ENCODE data around the gene CLDN3. TPM values are rescaled to one million over a fixed set of nuclear protein-coding genes. Genes with fewer than 3 reads are reported as not detected.

CLDN3 gene
- total and polyA plus RNA-seq, 2 of the 4 experiments (the other 2 are of a cell fraction), result 0.12 to 0.18 TPM

DNA sequence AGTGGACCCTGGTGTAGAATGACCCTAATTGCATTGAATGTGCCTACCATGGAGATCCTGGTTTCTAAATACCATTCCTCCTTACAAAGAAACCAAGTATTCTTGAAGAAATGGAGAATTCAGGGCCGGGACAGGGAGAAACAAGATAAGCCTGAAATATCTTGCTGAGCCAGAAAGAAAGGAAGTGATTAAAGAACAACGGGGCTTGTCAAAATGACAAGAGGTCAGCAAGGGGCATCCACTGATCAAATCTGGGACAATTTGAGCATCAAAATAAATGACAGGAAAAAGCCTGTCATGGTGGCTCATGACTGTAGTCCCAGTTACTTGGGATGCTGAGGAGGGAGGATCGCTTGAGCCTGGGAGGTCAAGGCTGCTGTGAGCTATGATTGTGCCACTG, 39.6 kb downstream of the CLDN3 start:
- H2AK5ac ChIP-seq (ENCODE audit: low read depth, low read length), result no peak overlapping the region
- no peak overlapping the region for H3K4me3 ChIP-seq (ENCODE audit: insufficient read depth, low read depth, low read length)
- in situ Hi-C loops (cut with MboI; ENCODE audit: low sequenced_read_pairs), result loop anchor here (5.0 kb wide), 1 partner anchor 123 kb away; no protein-coding TSS in a partner anchor
- H3K36me3 ChIP-seq (ENCODE audit: control insufficient read depth, insufficient read depth, low read length), result no peaks in the 10 kb centered on the region
- H2AFZ ChIP-seq (replicated peaks; ENCODE audit: low read length, poor library complexity), result no peak overlapping the region
- H2BK20ac ChIP-seq (ENCODE audit: low read depth, low read length), result no peak overlapping the region
- no peak for ATAC-seq (ENCODE audit: low read depth)
- intact Hi-C loops (cut with micrococcal nuclease), result no loop called here
- H3K4me1 ChIP-seq (ENCODE audit: control insufficient read depth, insufficient read depth, low read length), result no peaks in the 10 kb centered on the region
- no peaks in the 10 kb centered on the region for H4K20me1 ChIP-seq (ENCODE audit: insufficient read depth, low read length)
- no peak overlapping the region for H3K4ac ChIP-seq (ENCODE audit: low read depth, low read length)
- no peak overlapping the region for H2AK9ac ChIP-seq (replicated peaks; ENCODE audit: low read depth, low read length, poor library complexity)
- no peak overlapping the region for H3K56ac ChIP-seq (ENCODE audit: extremely low read depth, insufficient read depth, low read length)
- H3K9me1 ChIP-seq (ENCODE audit: insufficient read depth, low read length), result no peaks in the 10 kb centered on the region
- no peak overlapping the region for H3K14ac ChIP-seq (replicated peaks; ENCODE audit: low read depth, low read length)
- TF ChIP-seq, protein P1, sequence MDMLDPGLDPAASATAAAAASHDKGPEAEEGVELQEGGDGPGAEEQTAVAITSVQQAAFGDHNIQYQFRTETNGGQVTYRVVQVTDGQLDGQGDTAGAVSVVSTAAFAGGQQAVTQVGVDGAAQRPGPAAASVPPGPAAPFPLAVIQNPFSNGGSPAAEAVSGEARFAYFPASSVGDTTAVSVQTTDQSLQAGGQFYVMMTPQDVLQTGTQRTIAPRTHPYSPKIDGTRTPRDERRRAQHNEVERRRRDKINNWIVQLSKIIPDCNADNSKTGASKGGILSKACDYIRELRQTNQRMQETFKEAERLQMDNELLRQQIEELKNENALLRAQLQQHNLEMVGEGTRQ (IDR thresholded peaks at IDR 0.05; ENCODE audit: low read depth, low read length), result no peak
- no peak for TF ChIP-seq CHD1 (IDR thresholded peaks at IDR 0.05; ENCODE audit: low read depth, low read length)
- TF ChIP-seq, protein P2, sequence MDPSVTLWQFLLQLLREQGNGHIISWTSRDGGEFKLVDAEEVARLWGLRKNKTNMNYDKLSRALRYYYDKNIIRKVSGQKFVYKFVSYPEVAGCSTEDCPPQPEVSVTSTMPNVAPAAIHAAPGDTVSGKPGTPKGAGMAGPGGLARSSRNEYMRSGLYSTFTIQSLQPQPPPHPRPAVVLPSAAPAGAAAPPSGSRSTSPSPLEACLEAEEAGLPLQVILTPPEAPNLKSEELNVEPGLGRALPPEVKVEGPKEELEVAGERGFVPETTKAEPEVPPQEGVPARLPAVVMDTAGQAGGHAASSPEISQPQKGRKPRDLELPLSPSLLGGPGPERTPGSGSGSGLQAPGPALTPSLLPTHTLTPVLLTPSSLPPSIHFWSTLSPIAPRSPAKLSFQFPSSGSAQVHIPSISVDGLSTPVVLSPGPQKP (IDR thresholded peaks at IDR 0.05; ENCODE audit: borderline replicate concordance, low read depth, low read length), result no peak
- TF ChIP-seq FOS (IDR thresholded peaks at IDR 0.05; ENCODE audit: low read depth, low read length), result no peak
- TF ChIP-seq RFX5 (IDR thresholded peaks at IDR 0.05; ENCODE audit: low read depth, low read length), result no peak
- no peak for TF ChIP-seq MXI1 (IDR thresholded peaks at IDR 0.05; ENCODE audit: borderline replicate concordance, low read depth, low read length)
- H3K9me3 ChIP-seq (ENCODE audit: control insufficient read depth, insufficient read depth, low read length), result no peaks in the 10 kb centered on the region
- ChIA-PET CTCF (interaction anchor here (1.2 kb wide), 1 partner anchor 124 kb away, joined by 3 read pairs; no protein-coding TSS in a partner anchor), POLR2A (ENCODE audit: unreplicated experiment) (no interaction called here)
- H3K23ac ChIP-seq (ENCODE audit: low read depth, low read length), result no peak overlapping the region
- H2BK5ac ChIP-seq (ENCODE audit: low read depth, low read length, poor library complexity, severe bottlenecking), result no peak overlapping the region
- dilution Hi-C loops (cut with HindIII; ENCODE audit: low sequenced_read_pairs, unreplicated experiment), result no loop called here
- H3K79me1 ChIP-seq (ENCODE audit: low read depth in 1 of 2, low read length in 2 of 2), result peaks cover 0 to 6% of the 10 kb centered on the region in 2 experiments; a peak in 1 of 4 replicates
- H4K8ac ChIP-seq (ENCODE audit: low read depth in 2 of 2, low read length in 2 of 2), result no peak overlapping the region
- no peak overlapping the region for H3K9ac ChIP-seq (ENCODE audit: low read depth, low read length)
- no peak overlapping the region for H2BK15ac ChIP-seq (ENCODE audit: low read depth, low read length)
- H3K4me2 ChIP-seq (ENCODE audit: low read depth, low read length), result no peak overlapping the region
- no peak overlapping the region for H3K27ac ChIP-seq (ENCODE audit: insufficient read depth, low read length)
- no peaks in the 10 kb centered on the region for H3K27me3 ChIP-seq (ENCODE audit: control insufficient read depth, insufficient read depth, low read length)
- DNase-seq, result no peak
- H3K18ac ChIP-seq (ENCODE audit: low read depth, low read length), result no peak overlapping the region
- H2BK120ac ChIP-seq (ENCODE audit: low read depth, low read length), result no peak overlapping the region
- H4K5ac ChIP-seq (ENCODE audit: low read depth, low read length), result no peak overlapping the region
- no TSS peak for BruUV-seq (replicated peaks)
- no peak overlapping the region for H4K91ac ChIP-seq (ENCODE audit: insufficient read depth, low read depth, low read length)
- WGBS, 2 experiments (ENCODE audit: extremely low coverage in 2 of 2, insufficient read length in 1 of 2), result no CpG with 5 or more reads among the region's 3 CpGs
